H1 (cell line): ENCODE results near the gene RPL32. TPM values are rescaled to one million over a fixed set of nuclear protein-coding genes. Genes with fewer than 3 reads are reported as not detected.
"Not testable (repeated sequence)": the region's sequence is repeated elsewhere in the genome, so short reads cannot be mapped to it uniquely, and the experiment has no call there.

Experiments used
- CTCF ChIA-PET: fragments of 300-600 bp; sonication (Branson Sonifier 250); formaldehyde crosslinking; loops from one replicate; lab custom pipeline; 2021; ENCODE audit not compliant: partially characterized antibody; lab: Charles Lee
- POLR2A ChIA-PET: fragments of 300-600 bp; sonication (Branson Sonifier 250); formaldehyde crosslinking; loops from one replicate; lab custom pipeline; 2021; ENCODE audit warnings: inconsistent platforms; ENCODE audit not compliant: partially characterized antibody; lab: Charles Lee
- DNase-seq, 2 experiments: peaks; one replicate each; pipeline versions ENCODE4 v3.0.0 to v3.0.0-alpha.2; 2010 to 2022; ENCODE audit warnings: low spot score in 2 of 2, low read depth in 1 of 2, mixed read lengths in 1 of 2
- FAIRE-seq: peaks from 2 replicates; lab custom pipeline; 2011; peaks lifted over from hg19 to GRCh38; lab: Jason Lieb, UNC
- H2AFZ ChIP-seq: 2 replicates; pipeline ENCODE4 v1.8.1; 2012; ENCODE audit warnings: low read length, inconsistent platforms
- H2AK5ac ChIP-seq: 2 replicates; pipeline ENCODE4 v1.6.1; 2013; ENCODE audit warnings: low read depth, low read length
- H2BK120ac ChIP-seq: replicated peaks from 2 replicates; pipeline ENCODE3; 2013; ENCODE audit warnings: low read depth, low read length, inconsistent platforms
- H2BK12ac ChIP-seq: 2 replicates; pipeline ENCODE4 v1.6.1; 2013; ENCODE audit warnings: low read depth, low read length
- H2BK15ac ChIP-seq: 2 replicates; pipeline ENCODE4 v1.6.1; 2013; ENCODE audit warnings: low read length
- H2BK20ac ChIP-seq: 2 replicates; pipeline ENCODE4 v1.6.1; 2013; ENCODE audit warnings: low read length
- H2BK5ac ChIP-seq: 2 replicates; pipeline ENCODE4 v1.6.1; 2013; ENCODE audit warnings: low read depth, low read length
- H3K14ac ChIP-seq: 2 replicates; pipeline ENCODE4 v1.6.1; 2013; ENCODE audit warnings: inconsistent platforms; ENCODE audit not compliant: insufficient read length
- H3K18ac ChIP-seq: 2 replicates; pipeline ENCODE4 v1.6.1; 2013; ENCODE audit warnings: low read length; ENCODE audit errors: extremely low read depth
- H3K23ac ChIP-seq: 2 replicates; pipeline ENCODE4 v1.6.1; 2013; ENCODE audit warnings: inconsistent platforms; ENCODE audit not compliant: insufficient read length
- H3K23me2 ChIP-seq: 2 replicates; pipeline ENCODE4 v1.6.1; 2013; ENCODE audit warnings: low read depth, low read length
- H3K27ac ChIP-seq: 2 replicates; pipeline ENCODE4 v1.6.1; 2011; ENCODE audit warnings: low read depth, low read length, inconsistent platforms
- H3K27me3 ChIP-seq, 4 experiments: replicated peaks in 1 of 4; 1 replicate in 1 of 4; 2 replicates in 3 of 4; pipeline versions ENCODE4 v1.6.1 to v1.8.1; 2011 to 2013; ENCODE audit warnings: low read length in 3 of 4, mild to moderate bottlenecking in 3 of 4, inconsistent platforms in 2 of 4, mixed read lengths in 2 of 4, moderate library complexity in 1 of 4; ENCODE audit not compliant: control insufficient read depth in 3 of 4, insufficient read depth in 3 of 4; ENCODE audit errors: extremely low read depth in 1 of 4
- H3K36me3 ChIP-seq, 4 experiments: 2 replicates each; pipeline versions ENCODE4 v1.6.1 to v1.8.1; 2011 to 2013; ENCODE audit warnings: mild to moderate bottlenecking in 4 of 4, low read length in 3 of 4, moderate library complexity in 2 of 4, control low read depth in 1 of 4, inconsistent platforms in 1 of 4; ENCODE audit not compliant: insufficient read depth in 4 of 4, control insufficient read depth in 2 of 4
- H3K4ac ChIP-seq: replicated peaks from 2 replicates; pipeline ENCODE3; 2013; ENCODE audit warnings: low read length, low read depth, mixed read lengths, inconsistent platforms; ENCODE audit not compliant: insufficient read length
- H3K4me1 ChIP-seq, 4 experiments: replicated peaks in 1 of 4; 1 replicate in 1 of 4; 2 replicates in 3 of 4; pipeline versions ENCODE4 v1.6.1 to v1.8.1; 2011 to 2013; ENCODE audit warnings: low read length in 3 of 4, inconsistent platforms in 2 of 4, mixed read lengths in 1 of 4; ENCODE audit not compliant: insufficient read depth in 4 of 4, control insufficient read depth in 3 of 4
- H3K4me2 ChIP-seq, 2 experiments: 2 replicates each; pipeline versions ENCODE4 v1.6.1 to v1.8.1; 2011 to 2013; ENCODE audit warnings: low read depth in 2 of 2, low read length in 2 of 2, control low read depth in 1 of 2, inconsistent platforms in 1 of 2, mild to moderate bottlenecking in 1 of 2; ENCODE audit not compliant: insufficient read depth in 1 of 2
- H3K4me3 ChIP-seq, 4 experiments: fragments of 200-600, 300-600 bp in 1 of 4; sonication (generic), shearing (Covaris generic), sonication (Bioruptor Twin) in 1 of 4; 2 replicates each; pipeline versions ENCODE4 v1.5.1 to v1.8.1; 2011 to 2016; ENCODE audit warnings: low read length in 4 of 4, low read depth in 3 of 4, control low read depth in 2 of 4, inconsistent platforms in 2 of 4, mild to moderate bottlenecking in 2 of 4, mixed read lengths in 1 of 4, moderate library complexity in 1 of 4; ENCODE audit not compliant: insufficient read depth in 2 of 4; ENCODE audit errors: extremely low read depth in 1 of 4
- H3K56ac ChIP-seq: replicated peaks from 2 replicates; pipeline ENCODE3; 2013; ENCODE audit warnings: low read depth, mild to moderate bottlenecking, mixed read lengths, low read length, inconsistent platforms; ENCODE audit not compliant: insufficient read length
- H3K79me1 ChIP-seq: 2 replicates; pipeline ENCODE4 v1.6.1; 2013; ENCODE audit warnings: low read depth, low read length, control low read depth
- H3K79me2 ChIP-seq, 2 experiments: 2 replicates each; pipeline versions ENCODE4 v1.6.1 to v1.8.1; 2012 to 2013; ENCODE audit warnings: low read length in 2 of 2, mild to moderate bottlenecking in 2 of 2, inconsistent platforms in 1 of 2; ENCODE audit not compliant: insufficient read depth in 2 of 2, control insufficient read depth in 1 of 2
- H3K9ac ChIP-seq, 4 experiments: replicated peaks in 1 of 4; 1 replicate in 1 of 4; 2 replicates in 3 of 4; pipeline versions ENCODE4 v1.6.1 to v1.8.1; 2011 to 2013; ENCODE audit warnings: low read depth in 3 of 4, low read length in 3 of 4, control low read depth in 2 of 4, mild to moderate bottlenecking in 2 of 4, moderate library complexity in 2 of 4, inconsistent platforms in 1 of 4; ENCODE audit errors: extremely low read depth in 1 of 4
- H3K9me3 ChIP-seq, 2 experiments: 2 replicates each; pipeline versions ENCODE4 v1.6.1 to v1.8.1; 2012 to 2013; ENCODE audit warnings: mild to moderate bottlenecking in 2 of 2, moderate library complexity in 2 of 2, control low read depth in 1 of 2, inconsistent platforms in 1 of 2, low read depth in 1 of 2, low read length in 1 of 2, mixed read lengths in 1 of 2; ENCODE audit not compliant: insufficient read depth in 2 of 2
- H4K20me1 ChIP-seq, 2 experiments: replicated peaks in 1 of 2; 2 replicates each; pipeline versions ENCODE3 to v1.8.1; 2011 to 2013; ENCODE audit warnings: inconsistent platforms in 2 of 2, low read length in 2 of 2, mild to moderate bottlenecking in 1 of 2; ENCODE audit not compliant: insufficient read depth in 2 of 2, control insufficient read depth in 1 of 2
- H4K5ac ChIP-seq: 2 replicates; pipeline ENCODE4 v1.6.1; 2013; ENCODE audit warnings: low read length, low read depth, mixed read lengths, inconsistent platforms; ENCODE audit not compliant: insufficient read length
- H4K8ac ChIP-seq: 2 replicates; pipeline ENCODE4 v1.8.0; 2013; ENCODE audit warnings: mild to moderate bottlenecking, moderate library complexity, low read length, inconsistent platforms; ENCODE audit not compliant: insufficient read depth; ENCODE audit errors: extremely low read depth
- H4K91ac ChIP-seq: replicated peaks from 2 replicates; pipeline ENCODE3; 2013; ENCODE audit warnings: low read length, mixed read lengths, inconsistent platforms; ENCODE audit not compliant: insufficient read length
- WGBS, 2 experiments: shearing (Covaris generic) in 1 of 2; methylation state at CpG; one replicate each; pipeline versions ENCODE4 v1.1.6 to v1.1.7; 2013 to 2015; ENCODE audit warnings: low lambda C conversion rate in 2 of 2, mixed read lengths in 2 of 2, inconsistent platforms in 1 of 2, low coverage in 1 of 2, missing lambda C conversion rate in 1 of 2; ENCODE audit not compliant: insufficient replicate concordance in 2 of 2, insufficient coverage in 1 of 2, insufficient read length in 1 of 2; ENCODE audit errors: extremely low coverage in 1 of 2, missing lambda C conversion rate in 1 of 2; 5-methylcytosine and 5-hydroxymethylcytosine counted together
- polyA plus RNA-seq, 7 experiments: library from polyadenylated mRNA; depleted of rRNA in 3 of 7; stranded (reverse) in 5 of 7; unstranded in 2 of 7; fragments of >200 nt in 5 of 7; fragments of 200-250 nt in 2 of 7; gene quantifications; 1 replicate in 5 of 7; 2 replicates in 1 of 7; 4 replicates in 1 of 7; pipeline versions ENCODE4 v1.2.1 to v1.2.3, GENCODE V29; 2011 to 2013; ENCODE audit warnings: missing spikeins in 2 of 7, mixed read lengths in 2 of 7
- total RNA-seq: library from RNA; stranded (reverse); fragmentation: NEBNext Ultra II Directional; extraction: Animal tissue kit (Norgen Biotek cat#: 25700); gene quantifications from 2 replicates; pipeline ENCODE4 v1.2.1, GENCODE V29; 2021

RPL32 gene
- total and polyA plus RNA-seq, 2 of the 8 experiments (the other 6 are each of a cell fraction or from before 2014, with no cell fraction given): 1,443 to 2,043 TPM

DNA sequence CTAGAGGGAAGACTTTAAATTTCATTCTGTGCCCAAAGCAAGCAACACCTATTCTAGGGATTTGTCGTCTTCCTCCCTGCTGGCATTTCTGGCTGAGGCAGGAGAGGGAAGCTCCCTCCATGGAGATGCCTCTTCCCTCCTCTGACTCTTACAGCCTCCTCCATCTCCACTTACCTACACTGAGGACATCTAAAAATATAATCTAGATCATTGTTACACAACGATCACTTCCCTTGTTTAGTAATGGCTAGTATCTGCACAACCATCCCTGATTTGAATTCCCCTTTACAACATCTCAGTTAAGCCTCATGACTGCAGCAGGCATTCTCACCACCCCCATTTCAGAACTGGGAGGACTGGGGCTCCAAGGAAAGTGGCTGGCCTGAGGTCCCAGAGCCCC is 12.5 kb upstream of the RPL32 start:
- H2BK120ac ChIP-seq, DNase-seq, H3K23ac ChIP-seq, H3K9ac ChIP-seq, H3K4me1 ChIP-seq, H2BK20ac ChIP-seq, H3K9me3 ChIP-seq, H3K4me3 ChIP-seq, H3K14ac ChIP-seq, H2BK15ac ChIP-seq, H3K79me2 ChIP-seq, H3K27ac ChIP-seq, H3K23me2 ChIP-seq, H3K4me2 ChIP-seq, H3K36me3 ChIP-seq, H2AK5ac ChIP-seq, H3K56ac ChIP-seq, H4K91ac ChIP-seq, H4K20me1 ChIP-seq, H4K8ac ChIP-seq, FAIRE-seq, H2BK5ac ChIP-seq, H2BK12ac ChIP-seq, H3K79me1 ChIP-seq, H3K27me3 ChIP-seq, H3K18ac ChIP-seq, H4K5ac ChIP-seq, H3K4ac ChIP-seq, H2AFZ ChIP-seq: not testable (repeated sequence)
- POLR2A ChIA-PET: interaction anchor here (1.3 to 22.9 kb wide), 2 partner anchors 14 to 17 kb away, joined by 3 to 314 read pairs; partner anchors contain the start of gene RPL32
- WGBS, 2 experiments: 88% methylated on average over 2 of the region's 2 CpGs; no CpG with 5 or more reads in 1 of the 2 experiments
- CTCF ChIA-PET: interaction anchor here (0.9 to 4.6 kb wide), 4 partner anchors 11 to 38 kb away, joined by 3 to 23 read pairs (median 6); partner anchors contain the start of gene RPL32
